ENCODE measurements around the gene HRH1.

GRCh38 chr3:11120091-11120805, 34.0 kb upstream of the HRH1 start:
- TF ChIP-seq ZNF462 (CRISPR knock-in tag; IDR thresholded peaks at IDR 0.05) = no peak
- no peak for TF ChIP-seq CTCF (conservative IDR thresholded peaks at IDR 0.05; ENCODE audit: low read depth in 2 of 2)
- TF ChIP-seq EZH2 (IDR thresholded peaks at IDR 0.05; ENCODE audit: low read depth, unreplicated experiment) = no peak
- TF ChIP-seq JUNB (IDR thresholded peaks at IDR 0.05; ENCODE audit: unreplicated experiment) = no peak
- no peak for TF ChIP-seq EZH2phosphoT487 (IDR thresholded peaks at IDR 0.05; ENCODE audit: unreplicated experiment)
- TF ChIP-seq ZNF114 (CRISPR knock-in tag; IDR thresholded peaks at IDR 0.05) = no peak
- TF ChIP-seq CREB1 (CRISPR knock-in tag; IDR thresholded peaks at IDR 0.05; ENCODE audit: low read depth) = no peak
- no peak for TF ChIP-seq ETS1 (IDR thresholded peaks at IDR 0.05)
- no peak for TF ChIP-seq REST (IDR thresholded peaks at IDR 0.05; ENCODE audit: unreplicated experiment)
